Measurements from ENCODE around the gene ANKRD49. TPM values are rescaled to one million over a fixed set of nuclear protein-coding genes. Genes with fewer than 3 reads are reported as not detected.
A peak's percentile ranks its signal among the peaks of the same experiment; 100 is the strongest.

ANKRD49 gene, protein sequence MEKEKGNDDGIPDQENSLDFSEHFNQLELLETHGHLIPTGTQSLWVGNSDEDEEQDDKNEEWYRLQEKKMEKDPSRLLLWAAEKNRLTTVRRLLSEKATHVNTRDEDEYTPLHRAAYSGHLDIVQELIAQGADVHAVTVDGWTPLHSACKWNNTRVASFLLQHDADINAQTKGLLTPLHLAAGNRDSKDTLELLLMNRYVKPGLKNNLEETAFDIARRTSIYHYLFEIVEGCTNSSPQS
- 29.3 TPM for polyA plus RNA-seq
- long read RNA-seq, donor 1, transcript ANKRD49-208 (2 exons, 3,002 nt), result major isoform, 5 of 10 reads
- long read RNA-seq, donor 1, partial matches to known transcripts, result 0 of 10 reads
- long read RNA-seq, donor 1, other reads (novel, unspliced or antisense), result 0 of 10 reads
- long read RNA-seq, donor 2, transcript ANKRD49-208 (2 exons, 3,002 nt), result major isoform, 7 of 18 reads
- long read RNA-seq, donor 2, transcript ANKRD49-210 (3 exons, 2,268 nt), result minor isoform, 5 of 18 reads
- long read RNA-seq, donor 2, partial matches to known transcripts, result 0 of 18 reads
- long read RNA-seq, donor 2, other reads (novel, unspliced or antisense), result 0 of 18 reads
- long read RNA-seq, donor 3, result 0 reads
- long read RNA-seq, donor 4, partial matches to known transcripts, result 0 of 1 reads
- long read RNA-seq, donor 4, other reads (novel, unspliced or antisense), result 0 of 1 reads
- long read RNA-seq, donor 5, partial matches to known transcripts, result 0 of 3 reads
- long read RNA-seq, donor 5, other reads (novel, unspliced or antisense), result 0 of 3 reads
- long read RNA-seq, donor 6, partial matches to known transcripts, result 0 of 8 reads
- long read RNA-seq, donor 6, other reads (novel, unspliced or antisense), result 0 of 8 reads
- long read RNA-seq, donor 7, transcript ANKRD49-208 (2 exons, 3,002 nt), result major isoform, 10 of 12 reads
- long read RNA-seq, donor 7, partial matches to known transcripts, result 0 of 12 reads
- long read RNA-seq, donor 7, other reads (novel, unspliced or antisense), result 0 of 12 reads
- long read RNA-seq, donor 8, transcript ANKRD49-208 (2 exons, 3,002 nt), result major isoform, 22 of 26 reads
- long read RNA-seq, donor 8, partial matches to known transcripts, result 0 of 26 reads
- long read RNA-seq, donor 8, other reads (novel, unspliced or antisense), result 0 of 26 reads
- long read RNA-seq, donor 9, transcript ANKRD49-208 (2 exons, 3,002 nt), result major isoform, 13 of 20 reads
- long read RNA-seq, donor 9, transcript ANKRD49-210 (3 exons, 2,268 nt), result minor isoform, 6 of 20 reads
- long read RNA-seq, donor 9, partial matches to known transcripts, result 0 of 20 reads
- long read RNA-seq, donor 9, other reads (novel, unspliced or antisense), result 0 of 20 reads
- long read RNA-seq, donor 10, transcript ANKRD49-208 (2 exons, 3,002 nt), result major isoform, 8 of 16 reads
- long read RNA-seq, donor 10, transcript ANKRD49-210 (3 exons, 2,268 nt), result minor isoform, 5 of 16 reads
- long read RNA-seq, donor 10, partial matches to known transcripts, result 0 of 16 reads
- long read RNA-seq, donor 10, other reads (novel, unspliced or antisense), result 0 of 16 reads
- long read RNA-seq, donor 11, transcript ANKRD49-208 (2 exons, 3,002 nt), result major isoform, 12 of 25 reads
- long read RNA-seq, donor 11, partial matches to known transcripts, result 6 of 25 reads
- long read RNA-seq, donor 11, other reads (novel, unspliced or antisense), result 0 of 25 reads

GRCh38 chr11:94493281-94494125, at the start of gene ANKRD49, which contains the start of gene MRE11:
Gene ANKRD49 (plus strand): TSS chr11:94493984. CDS start chr11:94496694, 2,710 bp downstream.
Gene MRE11 (minus strand): TSS chr11:94493844. CDS start chr11:94492801, 1,043 bp downstream.
- no CpG with 5 or more reads among the region's 55 CpGs for WGBS (ENCODE audit: insufficient coverage, low lambda C conversion rate)
- Histone ChIP-seq H3K27me3 (ENCODE audit: control insufficient read depth, insufficient read depth, low read length) (no peaks in the 10 kb centered on the region), H3K36me3 (ENCODE audit: control insufficient read depth, insufficient read depth, low read length) (peaks cover 29% of the 10 kb centered on the region), H3K27ac (ENCODE audit: low read length) (peak within 1 kb of the TSS; percentile 60), H3K4me1 (ENCODE audit: control insufficient read depth, insufficient read depth, low read length) (peaks cover 8% of the 10 kb centered on the region), H3K4me3 (ENCODE audit: low read length) (peak within 1 kb of the TSS; percentile 85), H3K9me3 (ENCODE audit: control insufficient read depth, low read depth, low read length) (no peaks in the 10 kb centered on the region)
- peak; percentile 98 to 99 for DNase-seq

DNA sequence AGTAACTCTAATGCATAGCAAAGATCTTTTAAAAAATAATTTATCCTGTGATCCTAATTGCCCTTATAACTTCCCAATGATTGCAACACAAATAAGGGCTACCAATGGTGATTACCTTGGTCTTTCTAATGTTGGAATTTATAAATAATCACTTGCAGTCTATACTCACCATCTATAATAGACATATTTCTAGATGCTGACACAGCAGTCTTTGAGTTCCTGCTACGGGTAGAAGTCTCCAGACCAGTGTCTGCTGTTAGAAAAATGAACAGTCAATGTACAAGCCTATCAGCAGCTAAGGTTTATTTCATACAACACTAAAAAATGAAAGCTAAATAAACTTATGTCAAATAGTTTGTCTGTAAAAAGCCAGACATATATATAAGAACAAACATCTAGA, 48.1 kb upstream of the ANKRD49 start:
- WGBS (ENCODE audit: insufficient coverage, low lambda C conversion rate), result no CpG with 5 or more reads among the region's 1 CpG
- no peak overlapping the region for H3K4me3 ChIP-seq (ENCODE audit: low read length)
- no peaks in the 10 kb centered on the region for H3K27me3 ChIP-seq (ENCODE audit: control insufficient read depth, insufficient read depth, low read length)
- no peaks in the 10 kb centered on the region for H3K9me3 ChIP-seq (ENCODE audit: control insufficient read depth, low read depth, low read length)
- no peak for DNase-seq
- H3K4me1 ChIP-seq (ENCODE audit: control insufficient read depth, insufficient read depth, low read length), result no peaks in the 10 kb centered on the region
- H3K36me3 ChIP-seq (ENCODE audit: control insufficient read depth, insufficient read depth, low read length), result peaks cover 32% of the 10 kb centered on the region
- no peak overlapping the region for H3K27ac ChIP-seq (ENCODE audit: low read length)

DNA sequence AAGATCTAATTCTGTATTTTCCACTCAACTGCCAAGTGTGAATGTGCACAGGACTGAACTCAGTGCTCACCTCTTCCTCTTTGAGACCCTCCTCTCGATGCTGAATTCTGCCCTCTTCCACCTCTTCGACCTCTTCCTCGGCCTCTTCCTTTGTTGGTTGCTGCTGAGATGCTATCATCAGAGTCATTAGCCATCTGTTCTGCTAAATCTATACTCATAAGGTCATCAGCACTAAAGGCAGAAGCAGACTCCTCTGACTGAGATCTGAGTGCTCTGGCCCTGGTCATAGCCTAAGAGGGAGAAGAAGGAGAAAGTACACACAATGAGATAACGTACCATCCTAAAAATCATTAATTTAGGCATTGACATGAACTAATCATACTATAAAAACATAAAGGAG, 46.6 kb upstream of the ANKRD49 start:
- Histone ChIP-seq H3K4me1 (ENCODE audit: control insufficient read depth, insufficient read depth, low read length) (no peaks in the 10 kb centered on the region), H3K36me3 (ENCODE audit: control insufficient read depth, insufficient read depth, low read length) (peaks cover 26% of the 10 kb centered on the region), H3K4me3 (ENCODE audit: low read length) (no peak overlapping the region), H3K9me3 (ENCODE audit: control insufficient read depth, low read depth, low read length) (no peaks in the 10 kb centered on the region), H3K27ac (ENCODE audit: low read length) (no peak overlapping the region), H3K27me3 (ENCODE audit: control insufficient read depth, insufficient read depth, low read length) (no peaks in the 10 kb centered on the region)
- 96% methylated on average over 3 of the region's 4 CpGs for WGBS (ENCODE audit: insufficient coverage, low lambda C conversion rate)
- no peak for DNase-seq

DNA sequence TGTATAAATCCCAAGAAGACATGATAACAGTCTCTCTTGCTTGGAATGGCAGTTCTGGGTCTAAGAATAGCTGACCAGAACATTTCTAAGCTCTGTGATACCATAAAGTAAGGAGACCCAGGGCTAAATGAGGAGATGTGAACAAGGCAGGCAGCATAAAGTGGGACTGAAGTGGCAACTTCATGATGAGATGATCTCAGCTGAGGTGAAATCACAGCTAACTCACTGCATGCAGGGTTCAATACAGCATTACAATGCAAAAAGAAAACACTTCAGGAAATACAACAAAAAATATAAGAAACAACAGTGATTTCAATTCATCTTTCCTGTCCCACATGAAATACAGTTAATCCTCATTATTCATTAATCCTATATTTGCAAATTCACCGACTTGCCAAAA, 44.8 kb upstream of the ANKRD49 start:
- H3K27ac ChIP-seq (ENCODE audit: low read length), result no peak overlapping the region
- no peaks in the 10 kb centered on the region for H3K4me1 ChIP-seq (ENCODE audit: control insufficient read depth, insufficient read depth, low read length)
- no peaks in the 10 kb centered on the region for H3K27me3 ChIP-seq (ENCODE audit: control insufficient read depth, insufficient read depth, low read length)
- no peak overlapping the region for H3K4me3 ChIP-seq (ENCODE audit: low read length)
- WGBS (ENCODE audit: insufficient coverage, low lambda C conversion rate), result no CpG with 5 or more reads among the region's 1 CpG
- no peak for DNase-seq
- H3K36me3 ChIP-seq (ENCODE audit: control insufficient read depth, insufficient read depth, low read length), result peaks cover 20% of the 10 kb centered on the region
- H3K9me3 ChIP-seq (ENCODE audit: control insufficient read depth, low read depth, low read length), result no peaks in the 10 kb centered on the region

GRCh38 chr11:94449437-94449836, 44.3 kb upstream of the ANKRD49 start:
- H3K9me3 ChIP-seq (ENCODE audit: control insufficient read depth, low read depth, low read length), result no peaks in the 10 kb centered on the region
- no peaks in the 10 kb centered on the region for H3K27me3 ChIP-seq (ENCODE audit: control insufficient read depth, insufficient read depth, low read length)
- peaks cover 16% of the 10 kb centered on the region for H3K36me3 ChIP-seq (ENCODE audit: control insufficient read depth, insufficient read depth, low read length)
- H3K4me1 ChIP-seq (ENCODE audit: control insufficient read depth, insufficient read depth, low read length), result no peaks in the 10 kb centered on the region
- peak; percentile 7 to 19 for DNase-seq
- no CpG with 5 or more reads among the region's 2 CpGs for WGBS (ENCODE audit: insufficient coverage, low lambda C conversion rate)
- H3K4me3 ChIP-seq (ENCODE audit: low read length), result no peak overlapping the region
- H3K27ac ChIP-seq (ENCODE audit: low read length), result no peak overlapping the region

GRCh38 chr11:94450048-94450447, 43.7 kb upstream of the ANKRD49 start:
- 86% methylated on average over 1 of the region's 3 CpGs for WGBS (ENCODE audit: insufficient coverage, low lambda C conversion rate)

GRCh38 chr11:94452988-94453387, 40.8 kb upstream of the ANKRD49 start:
- no peaks in the 10 kb centered on the region for H3K9me3 ChIP-seq (ENCODE audit: control insufficient read depth, low read depth, low read length)
- DNase-seq, result no peak
- no peak overlapping the region for H3K4me3 ChIP-seq (ENCODE audit: low read length)
- no peak overlapping the region for H3K27ac ChIP-seq (ENCODE audit: low read length)
- peaks cover 5% of the 10 kb centered on the region for H3K36me3 ChIP-seq (ENCODE audit: control insufficient read depth, insufficient read depth, low read length)
- H3K4me1 ChIP-seq (ENCODE audit: control insufficient read depth, insufficient read depth, low read length), result no peaks in the 10 kb centered on the region
- H3K27me3 ChIP-seq (ENCODE audit: control insufficient read depth, insufficient read depth, low read length), result no peaks in the 10 kb centered on the region
- WGBS (ENCODE audit: insufficient coverage, low lambda C conversion rate), result no CpG with 5 or more reads among the region's 2 CpGs

More at GRCh38 chr11:94450048-94450447, 43.7 kb upstream of the ANKRD49 start:
- Histone ChIP-seq H3K9me3 (ENCODE audit: control insufficient read depth, low read depth, low read length) (no peaks in the 10 kb centered on the region), H3K4me3 (ENCODE audit: low read length) (no peak overlapping the region), H3K36me3 (ENCODE audit: control insufficient read depth, insufficient read depth, low read length) (peaks cover 13% of the 10 kb centered on the region), H3K4me1 (ENCODE audit: control insufficient read depth, insufficient read depth, low read length) (no peaks in the 10 kb centered on the region), H3K27me3 (ENCODE audit: control insufficient read depth, insufficient read depth, low read length) (no peaks in the 10 kb centered on the region), H3K27ac (ENCODE audit: low read length) (no peak overlapping the region)
- DNase-seq, result no peak

DNA sequence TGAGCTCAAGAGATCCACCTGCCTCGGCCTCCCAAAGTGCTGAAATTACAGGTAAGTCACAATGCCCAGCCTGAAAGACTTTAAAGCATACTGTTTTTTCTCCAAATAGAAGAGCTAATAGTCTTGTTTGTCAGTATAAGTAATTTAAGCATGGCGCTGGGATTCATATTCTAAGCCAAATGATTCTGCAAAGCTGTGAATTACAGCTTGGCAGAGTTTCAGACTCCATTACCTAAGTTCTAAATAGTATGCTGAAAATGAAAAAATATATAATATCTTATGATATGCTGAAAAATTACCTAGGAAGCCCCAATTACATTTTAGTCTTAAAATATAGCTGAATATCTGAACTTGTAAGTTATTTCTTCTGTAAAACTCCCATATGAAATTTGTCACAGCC, 39.5 kb upstream of the ANKRD49 start:
- Histone ChIP-seq H3K36me3 (ENCODE audit: control insufficient read depth, insufficient read depth, low read length) (peaks cover 5% of the 10 kb centered on the region), H3K27me3 (ENCODE audit: control insufficient read depth, insufficient read depth, low read length) (no peaks in the 10 kb centered on the region), H3K27ac (ENCODE audit: low read length) (no peak overlapping the region), H3K9me3 (ENCODE audit: control insufficient read depth, low read depth, low read length) (no peaks in the 10 kb centered on the region), H3K4me1 (ENCODE audit: control insufficient read depth, insufficient read depth, low read length) (no peaks in the 10 kb centered on the region), H3K4me3 (ENCODE audit: low read length) (no peak overlapping the region)
- no CpG with 5 or more reads among the region's 2 CpGs for WGBS (ENCODE audit: insufficient coverage, low lambda C conversion rate)
- DNase-seq, result no peak

DNA sequence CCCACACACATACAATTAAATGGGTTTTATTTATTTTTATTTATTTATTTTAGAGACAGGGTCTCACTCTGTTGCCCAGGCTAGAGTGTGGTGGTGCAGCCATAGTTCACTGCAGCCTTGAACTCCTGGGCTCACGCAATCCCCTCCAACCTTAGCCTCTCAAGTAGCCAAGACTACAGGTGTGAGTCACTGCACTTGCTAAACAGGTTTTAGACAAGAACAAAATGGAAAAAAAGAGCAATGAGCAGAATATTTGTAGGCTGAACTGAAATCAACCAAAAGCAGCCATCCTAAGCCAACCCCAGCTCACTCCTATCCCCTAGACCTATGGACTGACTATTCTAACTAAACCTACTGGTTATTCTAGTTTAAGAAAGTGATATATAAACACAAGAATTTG, 37.9 kb upstream of the ANKRD49 start:
- no peaks in the 10 kb centered on the region for H3K4me1 ChIP-seq (ENCODE audit: control insufficient read depth, insufficient read depth, low read length)
- no peaks in the 10 kb centered on the region for H3K27me3 ChIP-seq (ENCODE audit: control insufficient read depth, insufficient read depth, low read length)
- no peak overlapping the region for H3K27ac ChIP-seq (ENCODE audit: low read length)
- no CpG with 5 or more reads among the region's 1 CpG for WGBS (ENCODE audit: insufficient coverage, low lambda C conversion rate)
- peaks cover 14% of the 10 kb centered on the region for H3K36me3 ChIP-seq (ENCODE audit: control insufficient read depth, insufficient read depth, low read length)
- DNase-seq, result no peak
- H3K9me3 ChIP-seq (ENCODE audit: control insufficient read depth, low read depth, low read length), result no peaks in the 10 kb centered on the region
- H3K4me3 ChIP-seq (ENCODE audit: low read length), result no peak overlapping the region

All from large intestine (tissue), 12 donors.